Liver (tissue), 9 donors: ENCODE measurements around the gene SUSD5. TPM values are rescaled to one million over a fixed set of nuclear protein-coding genes. Genes with fewer than 3 reads are reported as not detected.

Source experiments
- DNase-seq: peaks from one replicate; pipeline ENCODE4 v3.0.0-alpha.2; 2017; ENCODE audit warnings: low spot score
- H3K27ac ChIP-seq, 2 donors: one replicate each; pipeline ENCODE4 v1.7.0; 2013; ENCODE audit warnings: inconsistent platforms in 2 of 2, low read length in 2 of 2, control low read depth in 1 of 2, low read depth in 1 of 2, mild to moderate bottlenecking in 1 of 2
- H3K27me3 ChIP-seq, 4 donors: one replicate each; pipeline versions ENCODE4 v1.6.1 to v1.7.0; 2013; ENCODE audit warnings: low read length in 3 of 4, inconsistent platforms in 1 of 4, mild to moderate bottlenecking in 1 of 4, moderate library complexity in 1 of 4; ENCODE audit not compliant: control insufficient read depth in 4 of 4, insufficient read depth in 4 of 4
- H3K36me3 ChIP-seq, 4 donors: one replicate each; pipeline versions ENCODE4 v1.6.1 to v1.7.0; 2013; ENCODE audit warnings: low read length in 3 of 4, mild to moderate bottlenecking in 3 of 4, low read depth in 1 of 4, moderate library complexity in 1 of 4; ENCODE audit not compliant: control insufficient read depth in 4 of 4, insufficient read depth in 3 of 4
- H3K4me1 ChIP-seq, 4 donors: one replicate each; pipeline versions ENCODE4 v1.6.1 to v1.7.0; 2013; ENCODE audit warnings: low read length in 3 of 4, mild to moderate bottlenecking in 3 of 4, moderate library complexity in 1 of 4; ENCODE audit not compliant: control insufficient read depth in 4 of 4, insufficient read depth in 4 of 4
- H3K4me3 ChIP-seq, 3 donors: one replicate each; pipeline versions ENCODE4 v1.6.1 to v1.7.0; 2013; ENCODE audit warnings: low read length in 3 of 3, control low read depth in 1 of 3, low read depth in 1 of 3, mild to moderate bottlenecking in 1 of 3
- H3K9ac ChIP-seq, 2 donors: one replicate each; pipeline ENCODE4 v1.7.0; 2013; ENCODE audit warnings: low read length in 2 of 2, mild to moderate bottlenecking in 2 of 2, moderate library complexity in 2 of 2, control low read depth in 1 of 2, low read depth in 1 of 2
- H3K9me3 ChIP-seq, 4 donors: one replicate each; pipeline versions ENCODE4 v1.6.1 to v1.7.0; 2013; ENCODE audit warnings: low read length in 3 of 4; ENCODE audit not compliant: control insufficient read depth in 4 of 4
- ATF3 ChIP-seq: IDR thresholded peaks from 2 replicates; pipeline ENCODE4 v1.6.1; 2016; ENCODE audit warnings: antibody characterized with exemption
- CTCF ChIP-seq: fragments of 150-350 bp; IDR thresholded peaks from 2 replicates; pipeline ENCODE4 v1.5.1; 2017; ENCODE audit warnings: improper control_type of control experiment, low read depth, low read length; ENCODE audit not compliant: missing input control
- EGR1 ChIP-seq, 2 donors: IDR thresholded peaks; 2 replicates each; pipeline ENCODE4 v1.6.1; 2016 to 2018; ENCODE audit warnings: antibody characterized with exemption in 2 of 2, low read depth in 2 of 2
- FOXA1 ChIP-seq: IDR thresholded peaks from 2 replicates; pipeline ENCODE4 v1.6.1; 2016; ENCODE audit warnings: antibody characterized with exemption
- FOXA2 ChIP-seq: IDR thresholded peaks from 2 replicates; pipeline ENCODE4 v1.6.1; 2016; ENCODE audit warnings: antibody characterized with exemption
- GABPA ChIP-seq, 2 donors: IDR thresholded peaks in 1 of 2; conservative IDR thresholded peaks in 1 of 2; 2 replicates each; pipeline ENCODE4 v1.6.1; 2016; ENCODE audit warnings: antibody characterized with exemption in 2 of 2, mild to moderate bottlenecking in 1 of 2, moderate library complexity in 1 of 2
- HNF4A ChIP-seq, 2 donors: conservative IDR thresholded peaks; 2 replicates each; pipeline ENCODE4 v1.6.1; 2016; ENCODE audit warnings: antibody characterized with exemption in 2 of 2, mild to moderate bottlenecking in 2 of 2
- HNF4G ChIP-seq: IDR thresholded peaks from 2 replicates; pipeline ENCODE4 v1.6.1; 2016; ENCODE audit warnings: antibody characterized with exemption
- NR2F2 ChIP-seq: IDR thresholded peaks from 2 replicates; pipeline ENCODE4 v1.6.1; 2016; ENCODE audit warnings: antibody characterized with exemption
- REST ChIP-seq: IDR thresholded peaks from 2 replicates; pipeline ENCODE4 v1.6.1; 2016; ENCODE audit warnings: antibody characterized with exemption, mild to moderate bottlenecking
- SP1 ChIP-seq: IDR thresholded peaks from 2 replicates; pipeline ENCODE4 v1.6.1; 2018; ENCODE audit warnings: antibody characterized with exemption, mild to moderate bottlenecking
- TAF1 ChIP-seq: conservative IDR thresholded peaks from 2 replicates; pipeline ENCODE4 v1.6.1; 2016; ENCODE audit warnings: antibody characterized with exemption, mild to moderate bottlenecking
- YY1 ChIP-seq: IDR thresholded peaks from 2 replicates; pipeline ENCODE4 v1.6.1; 2016; ENCODE audit warnings: antibody characterized with exemption, mild to moderate bottlenecking
- ZBTB33 ChIP-seq: IDR thresholded peaks from 2 replicates; pipeline ENCODE4 v1.6.1; 2016; ENCODE audit warnings: antibody characterized with exemption
- WGBS: extraction: QIAGEN DNeasy Blood & Tissue Kit; methylation state at CpG from one replicate; pipeline ENCODE4 v1.1.7; 2013; 5-methylcytosine and 5-hydroxymethylcytosine counted together
- polyA plus RNA-seq, 2 donors: library from polyadenylated mRNA; stranded (reverse) in 1 of 2; unstranded in 1 of 2; fragments of 200-250 nt in 1 of 2; fragments of >200 nt in 1 of 2; fragmentation: Nextera tagmentation in 1 of 2; extraction: Ambion mirVana in 1 of 2; gene quantifications; one replicate each; pipeline versions ENCODE4 v1.2.1 to v1.2.3, GENCODE V29; 2013 to 2015
- total RNA-seq, 2 donors: library from RNA; depleted of rRNA; stranded (reverse); fragments of >200 nt; gene quantifications; one replicate each; pipeline ENCODE4 v1.2.3, GENCODE V29; 2014
- donor health status: healthy.
- donor health status: healthy.
- donor health status: healthy.
- donor health status: healthy.
- donor health status: healthy.

Gene SUSD5
- total and polyA plus RNA-seq, 4 donors, result 0.08 to 0.21 (median 0.18) TPM

GRCh38 chr3:33256249-33256648, 37.6 kb upstream of the SUSD5 start:
- WGBS, result 75% methylated on average over 2 of the region's 2 CpGs
- no peaks in the 10 kb centered on the region for H3K4me1 ChIP-seq
- DNase-seq, result no peak
- H3K27ac ChIP-seq, result no peak overlapping the region
- peaks cover 0 to 2% (median 0%) of the 10 kb centered on the region in 4 donors for H3K27me3 ChIP-seq
- H3K9ac ChIP-seq, result no peak overlapping the region
- no peak overlapping the region for H3K4me3 ChIP-seq
- H3K36me3 ChIP-seq, result no peaks in the 10 kb centered on the region
- TF ChIP-seq TAF1 (no peak), HNF4G (no peak), FOXA1 (no peak), HNF4A (conservative IDR thresholded peaks at IDR 0.05) (no peak), SP1 (no peak), NR2F2 (no peak), REST (no peak), ATF3 (no peak)
- no peaks in the 10 kb centered on the region for H3K9me3 ChIP-seq

- DNase-seq, result no peak
- TF ChIP-seq ATF3 (no peak), FOXA1 (no peak), HNF4G (no peak), ZBTB33 (no peak), CTCF (no peak), NR2F2 (no peak), EGR1 (IDR thresholded peaks at IDR 0.05; ENCODE audit: low read depth in 2 of 2) (no peak), YY1 (no peak), TAF1 (no peak), GABPA (IDR thresholded peaks at IDR 0.05 in 1 of 2, conservative IDR thresholded peaks at IDR 0.05 in 1 of 2) (no peak), FOXA2 (no peak)
- Histone ChIP-seq H3K36me3 (no peaks in the 10 kb centered on the region), H3K4me3 (no peak overlapping the region), H3K9me3 (no peaks in the 10 kb centered on the region), H3K27ac (no peak overlapping the region), H3K9ac (no peak overlapping the region), H3K4me1 (no peaks in the 10 kb centered on the region), H3K27me3 (peaks cover 0 to 2% (median 0%) of the 10 kb centered on the region in 4 donors)
- 41% methylated on average over 1 of the region's 1 CpG for WGBS
These were observed 32.1 kb upstream of the SUSD5 start for GRCh38 chr3:33250712-33251111.
